ENCODE data around the gene SERPINA6.
"Not testable (repeated sequence)": the region's sequence is repeated elsewhere in the genome, so short reads cannot be mapped to it uniquely, and the experiment has no call there.

SERPINA6 gene

DNA sequence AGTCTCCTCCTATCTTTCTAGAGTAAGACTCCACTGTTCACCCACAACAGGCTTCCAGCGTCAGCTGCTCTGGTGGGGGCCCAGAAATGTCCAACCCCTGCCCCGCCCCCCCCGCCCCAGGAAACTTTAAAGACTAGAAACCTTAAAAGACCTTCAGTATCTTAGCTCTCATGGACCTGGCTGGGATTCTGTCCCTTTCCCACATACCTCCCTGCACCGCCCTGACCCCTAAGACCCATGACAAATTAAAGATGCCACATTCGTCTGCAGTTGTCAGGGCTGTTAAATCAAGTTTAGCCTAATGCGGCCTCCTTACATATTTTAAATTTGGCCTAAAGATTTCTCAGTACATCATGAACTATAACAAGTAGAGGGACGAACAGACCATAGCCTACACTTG is 20.0 kb downstream of the SERPINA6 start:
- TF ChIP-seq, protein P1, sequence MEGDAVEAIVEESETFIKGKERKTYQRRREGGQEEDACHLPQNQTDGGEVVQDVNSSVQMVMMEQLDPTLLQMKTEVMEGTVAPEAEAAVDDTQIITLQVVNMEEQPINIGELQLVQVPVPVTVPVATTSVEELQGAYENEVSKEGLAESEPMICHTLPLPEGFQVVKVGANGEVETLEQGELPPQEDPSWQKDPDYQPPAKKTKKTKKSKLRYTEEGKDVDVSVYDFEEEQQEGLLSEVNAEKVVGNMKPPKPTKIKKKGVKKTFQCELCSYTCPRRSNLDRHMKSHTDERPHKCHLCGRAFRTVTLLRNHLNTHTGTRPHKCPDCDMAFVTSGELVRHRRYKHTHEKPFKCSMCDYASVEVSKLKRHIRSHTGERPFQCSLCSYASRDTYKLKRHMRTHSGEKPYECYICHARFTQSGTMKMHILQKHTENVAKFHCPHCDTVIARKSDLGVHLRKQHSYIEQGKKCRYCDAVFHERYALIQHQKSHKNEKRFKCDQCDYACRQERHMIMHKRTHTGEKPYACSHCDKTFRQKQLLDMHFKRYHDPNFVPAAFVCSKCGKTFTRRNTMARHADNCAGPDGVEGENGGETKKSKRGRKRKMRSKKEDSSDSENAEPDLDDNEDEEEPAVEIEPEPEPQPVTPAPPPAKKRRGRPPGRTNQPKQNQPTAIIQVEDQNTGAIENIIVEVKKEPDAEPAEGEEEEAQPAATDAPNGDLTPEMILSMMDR (IDR thresholded peaks at IDR 0.05; ENCODE audit: insufficient read depth, low read length, missing control alignments): no peak
- no peak for DNase-seq (ENCODE audit: low read depth, low spot score)
- H3K4me3 ChIP-seq (ENCODE audit: low read depth, low read length): no peak overlapping the region
- CTCF ChIA-PET: no interaction called here
- POLR2A ChIA-PET: no interaction called here

DNA sequence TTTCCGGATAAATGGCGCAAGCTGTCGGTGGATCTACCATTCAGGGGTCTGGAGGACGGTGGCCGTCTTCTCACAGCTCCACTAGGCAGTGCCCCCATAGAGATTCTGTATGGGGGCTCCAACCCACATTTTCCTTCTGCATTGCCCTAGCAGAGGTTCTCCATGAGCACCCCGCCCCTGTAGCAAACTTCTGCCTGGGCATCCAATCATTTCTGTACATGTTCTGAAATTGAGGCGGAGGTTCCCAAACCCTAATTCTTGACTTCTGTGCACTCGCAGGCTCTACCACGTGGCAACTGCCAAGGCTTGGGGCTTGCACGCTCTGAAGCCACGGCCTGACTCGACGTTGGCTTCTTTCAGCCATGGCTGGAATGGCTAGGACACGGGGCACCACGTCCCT is 25.0 kb downstream of the SERPINA6 start:
- DNase-seq (ENCODE audit: low read depth, low spot score): no peak
- ChIA-PET POLR2A (no interaction called here), CTCF (no interaction called here)
- H3K4me3 ChIP-seq (ENCODE audit: low read depth, low read length): no peak overlapping the region
- TF ChIP-seq, protein P1 (IDR thresholded peaks at IDR 0.05; ENCODE audit: insufficient read depth, low read length, missing control alignments): no peak

DNA sequence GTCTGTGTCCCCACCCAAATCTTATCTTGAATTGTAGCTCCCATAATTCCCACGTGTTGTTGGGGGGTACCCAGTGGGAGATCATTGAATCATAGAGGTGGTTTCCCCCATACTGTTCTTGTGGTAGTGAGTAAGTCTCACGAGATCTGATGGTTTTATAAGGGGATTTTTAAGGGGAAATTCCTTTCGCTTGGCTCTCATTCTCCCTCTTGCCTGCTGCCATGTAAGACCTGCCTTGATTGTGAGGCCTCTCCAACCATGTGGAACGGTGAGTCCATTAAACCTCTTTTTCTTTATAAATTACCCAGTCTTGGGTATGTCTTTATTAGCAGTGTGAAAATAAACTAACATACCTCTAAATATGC is 27.0 kb downstream of the SERPINA6 start:
- CTCF ChIA-PET; DNase-seq (ENCODE audit: low read depth, low spot score); POLR2A ChIA-PET; H3K4me3 ChIP-seq (ENCODE audit: low read depth, low read length): not testable (repeated sequence)

DNA sequence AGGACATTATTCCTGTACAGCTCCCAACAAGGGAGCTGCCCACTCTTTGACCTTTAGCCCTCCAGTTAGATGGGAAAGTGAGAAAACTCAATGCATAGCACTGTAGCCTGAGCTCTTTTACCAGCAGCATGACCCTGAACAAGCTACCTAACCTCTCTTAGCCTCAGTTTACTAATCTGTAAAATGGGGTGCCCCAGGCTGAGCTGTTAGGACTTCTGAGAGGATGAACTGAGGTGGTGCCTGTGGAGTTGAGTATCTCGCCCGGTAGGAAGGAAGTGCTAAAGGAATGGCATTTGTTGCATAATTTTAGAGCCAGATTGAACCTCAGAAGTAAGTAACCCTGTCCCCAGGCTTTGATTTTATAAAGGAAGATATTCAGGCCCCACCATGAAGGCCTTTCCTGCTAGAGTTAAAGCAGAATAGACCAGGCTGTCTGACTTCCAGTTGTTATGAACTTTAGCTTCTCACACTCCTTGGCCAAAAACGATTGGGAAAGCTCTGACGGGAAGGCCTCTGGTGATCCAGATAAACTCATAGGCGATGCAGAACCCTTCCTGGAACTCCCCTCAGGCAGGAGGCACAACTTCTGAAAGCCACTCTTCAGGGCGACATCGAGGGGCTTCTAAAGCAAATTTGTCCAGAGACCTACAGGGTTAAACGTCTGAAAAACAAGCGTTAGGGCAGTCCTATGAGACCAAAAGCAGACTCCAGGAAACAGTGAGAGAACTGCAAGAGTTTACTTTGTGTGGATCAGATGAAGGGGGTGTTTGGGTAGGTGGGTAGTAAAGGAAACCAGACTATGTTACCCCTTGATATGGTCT is 27.6 kb downstream of the SERPINA6 start:
- H3K4me3 ChIP-seq (ENCODE audit: low read depth, low read length): no peak overlapping the region
- CTCF ChIA-PET: no interaction called here
- POLR2A ChIA-PET: no interaction called here
- DNase-seq (ENCODE audit: low read depth, low spot score): no peak
- TF ChIP-seq, protein P1 (IDR thresholded peaks at IDR 0.05; ENCODE audit: insufficient read depth, low read length, missing control alignments): no peak

DNA sequence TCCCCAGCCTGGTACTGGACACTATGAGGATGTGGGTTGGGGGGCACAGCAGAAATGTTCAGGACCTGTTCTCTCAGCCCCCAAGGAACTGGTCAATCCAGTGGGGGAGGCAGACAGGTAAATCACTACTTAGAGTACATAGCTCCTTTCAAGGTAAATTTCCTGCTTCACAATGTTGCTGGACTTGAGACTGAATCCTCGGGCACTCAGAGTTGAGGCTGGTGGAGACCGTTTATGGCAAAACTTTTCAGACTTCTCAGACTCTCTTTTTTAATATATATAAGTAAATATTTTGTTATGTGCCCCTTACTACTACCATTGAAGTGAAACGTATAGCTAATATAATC is 29.6 kb downstream of the SERPINA6 start:
- no peak overlapping the region for H3K4me3 ChIP-seq (ENCODE audit: low read depth, low read length)
- TF ChIP-seq, protein P1 (IDR thresholded peaks at IDR 0.05; ENCODE audit: insufficient read depth, low read length, missing control alignments): no peak
- ChIA-PET POLR2A (no interaction called here), CTCF (no interaction called here)
- no peak for DNase-seq (ENCODE audit: low read depth, low spot score)

DNA sequence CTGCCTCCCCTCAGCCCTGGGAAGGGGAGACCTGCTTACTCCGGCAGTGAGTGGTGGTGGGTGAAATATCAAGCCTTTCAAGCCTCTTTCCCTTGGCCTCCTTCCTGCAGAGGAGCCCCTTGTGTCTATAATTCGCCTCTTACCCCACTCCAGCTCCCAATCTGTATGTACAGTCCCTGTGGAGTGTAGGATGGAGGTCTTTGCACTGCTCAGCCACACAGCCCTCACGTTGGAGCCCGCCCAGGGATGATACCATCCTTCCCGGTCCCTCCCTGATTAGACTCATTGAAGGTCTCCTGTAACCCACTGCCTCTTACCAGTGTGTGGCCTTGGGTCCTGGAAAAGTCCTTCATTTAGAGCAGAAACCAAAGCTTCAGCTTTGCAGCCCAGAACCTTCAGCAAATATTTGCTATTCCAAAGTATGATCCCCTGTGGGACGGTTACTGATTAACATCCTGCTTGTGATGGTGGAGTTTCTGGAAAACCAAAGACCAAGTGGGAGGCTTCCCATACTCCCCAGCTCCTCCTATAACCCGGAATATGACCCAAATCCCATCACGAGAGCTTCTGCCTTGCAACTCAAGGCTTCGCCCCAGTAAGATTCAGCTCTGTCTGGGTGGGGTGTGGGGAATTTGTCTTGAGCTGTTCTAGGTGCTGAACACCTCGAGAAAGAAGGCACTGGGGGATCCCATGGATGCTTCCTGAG is 30.1 kb downstream of the SERPINA6 start, which contains the start of gene SERPINA10:
TSS of gene SERPINA10 (minus strand) at position 397 of the 706 bp plus-strand sequence. CDS start 2,675 bp downstream, outside the sequence.
- TF ChIP-seq, protein P1 (IDR thresholded peaks at IDR 0.05; ENCODE audit: insufficient read depth, low read length, missing control alignments): no peak
- DNase-seq (ENCODE audit: low read depth, low spot score): no peak
- H3K4me3 ChIP-seq (ENCODE audit: low read depth, low read length): no peak within 1 kb of the TSS
- ChIA-PET CTCF (interaction anchor here (0.6 kb wide), 1 partner anchor 162 kb away, joined by 3 read pairs; no protein-coding TSS in a partner anchor), POLR2A (no interaction called here)

All from AG04449 (cell line).